ENCODE results near the gene ULK4.

The ULK4 gene

GRCh38 chr3:41220906-41221677 lies 740.8 kb downstream of the ULK4 start:
- no peak for DNase-seq (ENCODE audit: low spot score)

- DNase-seq (ENCODE audit: low spot score) = no peak
Measured at GRCh38 chr3:41219424-41219823, 742.5 kb downstream of the ULK4 start.

DNA sequence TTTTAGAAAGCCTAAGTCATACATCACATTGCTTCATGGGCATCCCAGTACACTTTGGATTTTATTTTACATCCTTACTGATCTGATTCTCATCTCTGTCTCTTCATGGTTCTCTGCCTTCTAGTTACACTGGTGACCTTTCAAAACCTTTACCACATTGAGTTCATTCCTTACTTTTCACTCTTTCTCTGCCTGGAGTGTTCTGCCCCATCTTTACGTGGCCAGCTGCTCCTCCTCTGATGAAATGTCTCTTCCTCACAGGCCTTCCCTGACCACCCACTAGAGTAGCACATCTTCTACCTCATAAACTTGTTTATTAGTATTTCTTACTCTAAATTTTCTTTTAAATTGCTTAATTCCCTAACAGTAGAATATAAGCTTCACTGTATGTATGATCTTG lies 744.9 kb downstream of the ULK4 start:
- DNase-seq (ENCODE audit: low spot score) = no peak

DNA sequence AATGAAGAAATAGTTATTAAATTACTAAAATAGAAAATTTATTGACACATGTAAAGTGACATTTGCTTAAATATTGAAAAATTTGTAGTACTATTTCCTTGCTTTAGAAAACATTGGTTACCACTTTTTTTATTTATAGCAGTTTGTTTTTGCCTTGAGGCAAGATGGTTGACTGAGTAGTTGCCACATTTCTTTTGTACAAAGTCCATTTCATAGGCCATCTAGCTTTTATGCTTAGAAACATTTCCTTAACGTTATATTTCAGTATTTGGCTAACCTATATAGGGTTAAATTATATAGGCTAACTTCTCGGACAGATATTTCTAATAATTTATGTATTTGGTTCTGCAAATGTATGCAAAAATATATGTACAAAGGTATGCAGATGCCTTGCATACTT lies 745.5 kb downstream of the ULK4 start:
- no peak for DNase-seq (ENCODE audit: low spot score)

DNA sequence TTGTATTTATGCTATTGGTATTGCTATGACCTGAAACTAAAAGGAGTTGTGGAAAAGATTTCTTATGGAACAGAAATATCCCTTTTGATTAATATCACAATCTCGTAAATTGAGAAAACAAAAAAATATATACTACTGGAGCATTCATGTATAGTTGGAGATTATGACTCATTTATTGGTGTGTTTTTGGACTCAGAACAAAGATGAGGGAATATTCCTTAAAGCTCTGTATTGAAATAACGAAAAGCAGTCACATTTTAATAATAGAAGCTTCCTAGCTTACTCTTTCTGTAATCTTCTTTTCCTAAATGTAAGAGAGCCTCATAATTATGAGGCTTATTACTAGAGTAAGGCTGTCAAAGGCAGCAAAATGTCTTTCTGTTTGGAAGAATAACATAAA lies 748.3 kb downstream of the ULK4 start:
- no peak for DNase-seq (ENCODE audit: low spot score)

GRCh38 chr3:41212088-41212487 lies 749.8 kb downstream of the ULK4 start:
- DNase-seq (ENCODE audit: low spot score) = no peak

DNA sequence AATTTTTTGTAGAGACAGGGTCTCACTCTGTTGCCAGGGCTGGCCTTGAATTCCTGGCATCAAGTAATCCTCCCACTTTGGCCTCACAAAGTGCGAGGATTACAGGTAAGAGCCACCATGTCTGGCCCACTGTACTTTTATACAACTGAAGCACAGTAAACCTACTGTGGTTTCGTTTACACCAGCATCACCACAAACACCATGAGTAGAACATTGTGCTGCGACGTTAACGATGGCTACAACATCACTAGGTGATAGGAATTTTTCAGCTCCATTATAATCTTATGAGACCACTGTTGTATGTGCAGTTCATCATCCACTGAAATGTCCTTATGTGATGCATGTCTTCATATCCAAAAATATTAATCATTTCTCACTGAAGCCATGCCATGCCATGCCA lies 750.9 kb downstream of the ULK4 start:
- no peak for DNase-seq (ENCODE audit: low spot score)

- no peak for DNase-seq (ENCODE audit: low spot score)
Measured at GRCh38 chr3:41209646-41210045, 752.3 kb downstream of the ULK4 start.

- DNase-seq (ENCODE audit: low spot score) = no peak
Measured at GRCh38 chr3:41208507-41209220, 753.2 kb downstream of the ULK4 start.

- no peak for DNase-seq (ENCODE audit: low spot score)
Measured at GRCh38 chr3:41207355-41207754, 754.5 kb downstream of the ULK4 start.

DNA sequence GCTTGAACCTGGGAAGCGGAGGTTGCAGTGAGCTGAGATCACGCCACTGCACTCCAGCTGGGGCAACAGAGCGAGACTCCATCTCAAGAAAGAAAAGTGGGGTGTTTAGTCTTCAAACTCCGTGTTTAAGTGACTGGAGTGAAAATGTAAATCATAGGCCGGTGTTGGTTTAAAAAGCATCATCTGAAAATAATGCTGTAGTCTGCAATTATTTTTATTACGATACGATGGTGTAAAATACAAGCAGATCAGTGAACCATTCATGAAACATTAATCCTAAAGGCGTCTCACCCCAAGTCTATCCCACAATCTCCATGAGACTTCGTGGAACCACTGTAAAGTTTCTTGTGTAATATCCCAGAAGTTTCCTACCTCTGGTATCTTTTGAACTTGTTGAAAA lies 756.3 kb downstream of the ULK4 start:
- DNase-seq (ENCODE audit: low spot score) = no peak

- DNase-seq (ENCODE audit: low spot score) = no peak
Measured at GRCh38 chr3:41204369-41204768, 757.5 kb downstream of the ULK4 start.

DNA sequence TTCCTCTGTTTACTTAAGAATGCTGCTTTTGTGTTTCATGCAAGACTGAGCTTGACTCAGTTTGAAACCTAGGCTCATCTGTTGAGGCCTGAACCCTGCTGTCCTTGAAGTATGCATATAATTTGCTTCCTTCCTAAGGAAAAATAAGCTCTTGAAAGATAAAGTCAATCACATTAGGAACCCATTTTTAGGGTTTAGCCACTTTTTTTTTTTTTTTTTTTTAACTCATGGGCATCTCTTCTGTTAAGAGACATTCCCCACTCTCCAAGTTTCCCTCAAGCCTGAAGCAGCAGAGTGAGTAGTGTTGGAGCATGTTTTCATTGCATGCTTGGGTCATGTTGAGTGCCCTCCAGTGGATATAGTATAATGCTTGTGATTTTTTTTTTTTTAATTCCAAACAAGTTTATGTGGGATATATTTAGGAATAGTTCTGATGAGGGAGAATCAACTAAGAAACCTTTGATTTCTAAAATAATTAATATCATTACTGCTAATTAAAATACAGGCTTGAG lies 759.0 kb downstream of the ULK4 start:
- DNase-seq (ENCODE audit: low spot score) = no peak

DNA sequence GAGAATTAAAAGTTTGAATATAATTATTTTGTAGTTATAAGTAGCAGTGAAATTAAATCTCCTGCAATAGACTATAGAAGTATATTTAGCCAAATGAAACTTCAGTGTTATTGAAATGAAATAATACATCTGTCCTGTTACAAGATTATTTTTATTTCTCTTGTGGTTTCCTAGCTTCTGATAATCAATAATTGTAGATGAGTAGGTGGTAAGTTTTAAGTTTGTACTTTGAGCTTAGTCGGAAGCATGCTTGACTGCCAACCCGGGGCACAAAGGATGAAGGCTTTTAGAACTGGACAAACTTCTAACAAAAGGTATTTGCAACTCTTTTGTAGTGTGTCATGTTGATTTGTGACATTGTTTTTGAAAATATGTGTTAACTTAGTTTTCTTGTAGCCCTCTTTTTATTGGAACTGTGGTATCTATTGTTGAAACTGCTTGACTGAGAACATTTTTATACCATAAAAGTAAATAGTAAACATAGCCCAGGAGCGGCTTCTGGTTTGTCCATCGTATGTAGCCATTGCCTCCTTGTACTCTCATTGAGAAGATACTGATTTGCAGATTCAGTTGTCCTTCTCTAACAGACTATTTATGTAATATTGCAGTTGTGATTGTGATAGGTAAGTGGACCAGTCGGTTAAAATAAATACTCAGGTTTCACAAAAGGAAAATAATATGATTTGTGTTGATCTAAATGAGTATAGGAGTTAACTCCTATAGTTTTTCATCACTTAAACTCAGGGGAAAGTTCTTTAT lies 759.6 kb downstream of the ULK4 start:
- DNase-seq (ENCODE audit: low spot score) = no peak

- peak; percentile 22 for DNase-seq (ENCODE audit: low spot score)
Measured at GRCh38 chr3:41200669-41201021, 761.3 kb downstream of the ULK4 start.

DNA sequence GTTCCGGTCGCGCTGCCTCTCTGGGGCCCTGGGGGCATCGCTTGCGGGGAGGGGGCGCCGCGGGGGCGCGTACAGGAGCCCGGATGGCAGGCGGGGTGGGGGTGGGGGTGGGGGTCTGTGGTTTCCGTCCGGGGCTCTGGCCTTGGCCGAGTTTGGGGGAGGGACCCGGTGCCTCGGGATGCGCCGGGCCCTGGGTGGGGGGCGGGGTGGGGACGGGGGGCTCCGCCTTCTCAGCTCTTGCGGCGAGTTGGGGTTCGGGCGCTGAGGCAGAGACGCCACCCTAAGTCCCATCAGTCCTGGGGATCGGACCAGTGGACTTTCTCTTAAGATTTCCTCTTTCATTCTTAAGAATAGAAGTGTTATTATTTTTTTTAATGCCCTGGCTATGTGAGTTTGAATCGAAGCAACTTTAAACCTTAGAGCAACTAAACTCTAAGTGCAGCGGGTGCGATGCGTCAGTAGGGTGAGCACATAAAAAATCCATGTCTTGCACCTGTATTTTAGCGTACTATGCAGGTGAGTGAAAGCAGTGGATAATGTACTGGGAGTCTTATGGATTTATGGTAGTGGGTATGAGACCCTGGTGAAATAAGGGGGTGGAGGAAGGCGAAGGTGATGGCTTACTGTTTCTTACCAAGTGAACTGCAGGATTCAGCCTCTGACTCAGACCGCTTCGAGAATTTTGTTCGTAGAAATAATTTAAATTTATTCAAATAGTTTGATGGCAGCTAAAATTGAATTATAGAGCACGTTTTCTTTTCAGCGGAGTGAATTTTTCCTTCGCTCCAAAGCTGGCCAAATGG lies 761.8 kb downstream of the ULK4 start:
- DNase-seq (ENCODE audit: low spot score) = peak; percentile 42

DNA sequence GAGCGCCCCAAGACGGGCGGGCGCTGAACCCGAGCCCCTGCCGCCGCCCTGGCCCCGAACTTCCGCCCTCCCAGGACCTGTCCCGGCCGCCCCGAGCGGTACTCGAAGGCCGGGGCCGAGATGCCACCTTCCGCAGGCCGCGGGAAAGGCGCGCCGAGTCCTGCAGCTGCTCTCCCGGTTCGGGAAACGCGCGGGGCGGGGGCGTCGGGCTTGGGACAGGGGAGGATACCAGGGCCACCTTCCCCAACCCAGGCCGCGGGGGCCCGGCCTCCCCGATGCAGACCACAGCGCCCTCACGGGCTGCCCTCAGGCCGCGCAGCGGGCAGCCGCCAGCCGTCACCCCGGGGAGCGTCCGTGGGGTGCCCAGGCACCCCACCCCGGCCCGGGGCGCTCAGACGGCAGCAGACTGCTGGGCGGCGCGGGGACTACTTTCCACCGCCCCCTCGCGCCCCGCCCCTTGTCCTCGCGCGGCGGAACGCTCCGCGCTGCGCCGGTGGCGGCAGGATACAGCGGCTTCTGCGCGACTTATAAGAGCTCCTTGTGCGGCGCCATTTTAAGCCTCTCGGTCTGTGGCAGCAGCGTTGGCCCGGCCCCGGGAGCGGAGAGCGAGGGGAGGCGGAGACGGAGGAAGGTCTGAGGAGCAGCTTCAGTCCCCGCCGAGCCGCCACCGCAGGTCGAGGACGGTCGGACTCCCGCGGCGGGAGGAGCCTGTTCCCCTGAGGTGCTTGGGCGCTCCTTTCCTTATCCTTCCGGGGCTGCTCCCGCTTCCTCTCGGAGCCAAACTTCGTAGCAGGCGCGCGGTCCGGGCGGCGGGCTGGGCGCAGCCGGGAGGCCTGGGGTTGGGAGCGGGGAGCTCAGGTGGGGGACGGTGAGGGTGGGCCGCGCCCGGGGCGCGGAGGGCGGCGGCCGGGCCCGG lies 762.7 kb downstream of the ULK4 start, which contains the start of gene CTNNB1:
Gene CTNNB1 (plus strand): TSS at position 556 of the 916 bp plus-strand sequence. CDS start 24,564 bp downstream, outside the sequence.
- DNase-seq (ENCODE audit: low spot score) = peak; percentile 92

DNA sequence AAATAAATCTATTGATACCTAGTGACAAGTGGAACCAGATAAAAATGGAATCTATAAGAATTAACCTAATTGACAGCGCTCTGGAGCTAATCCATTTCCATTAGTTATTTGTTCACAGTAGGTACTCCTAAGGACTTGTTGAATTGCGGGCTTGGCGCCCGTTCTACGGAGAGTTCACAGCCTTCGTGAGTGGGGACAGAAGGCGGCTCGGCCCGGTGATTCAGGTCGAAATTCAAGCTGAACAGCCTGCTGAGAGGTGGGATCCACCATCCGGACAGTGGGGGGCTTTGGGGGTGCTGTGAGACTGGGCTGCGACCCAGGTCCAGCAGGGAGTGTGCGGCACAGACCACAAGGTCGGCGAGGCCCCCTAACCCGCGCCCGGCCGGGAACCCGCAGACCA lies 763.4 kb downstream of the ULK4 start:
- DNase-seq (ENCODE audit: low spot score) = peak; percentile 10

GRCh38 chr3:41198046-41198445 lies 763.9 kb downstream of the ULK4 start:
- DNase-seq (ENCODE audit: low spot score) = no peak

All from putamen (tissue), 1 donor.